Measurements from ENCODE around the gene NNMT.

NNMT gene

DNA sequence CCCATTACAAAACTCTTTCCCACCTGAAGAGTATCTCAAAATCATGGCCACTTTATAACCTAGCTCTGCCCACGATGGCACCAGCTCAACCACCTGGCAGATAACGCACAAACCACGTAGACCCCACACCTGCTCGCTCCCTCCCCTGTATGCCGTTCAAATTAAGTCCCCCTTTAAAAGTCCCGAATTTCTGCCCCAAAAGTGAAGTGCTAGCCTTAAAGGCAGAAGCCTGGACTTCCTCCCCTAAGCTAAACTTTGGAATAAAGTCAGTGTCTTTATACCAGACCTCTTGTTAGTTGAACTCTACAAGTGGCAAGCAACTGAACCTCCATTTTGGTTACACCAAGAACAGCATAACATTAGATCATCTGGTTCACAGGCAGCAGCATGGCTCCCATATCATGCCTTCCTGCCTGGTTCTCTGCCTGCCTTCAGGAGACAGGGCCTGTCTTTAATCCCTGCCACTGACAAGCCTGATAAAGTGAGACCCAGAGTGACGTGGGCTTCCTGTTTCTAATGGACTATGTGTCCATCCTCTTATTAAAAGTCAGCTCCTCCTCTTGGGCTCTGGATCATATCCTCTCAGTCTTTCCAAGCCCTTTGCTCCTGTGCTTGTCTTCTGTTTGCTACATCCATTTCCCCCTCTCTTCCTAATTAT lies 32.6 kb upstream of the NNMT start:
- DNase-seq, result no peak

DNA sequence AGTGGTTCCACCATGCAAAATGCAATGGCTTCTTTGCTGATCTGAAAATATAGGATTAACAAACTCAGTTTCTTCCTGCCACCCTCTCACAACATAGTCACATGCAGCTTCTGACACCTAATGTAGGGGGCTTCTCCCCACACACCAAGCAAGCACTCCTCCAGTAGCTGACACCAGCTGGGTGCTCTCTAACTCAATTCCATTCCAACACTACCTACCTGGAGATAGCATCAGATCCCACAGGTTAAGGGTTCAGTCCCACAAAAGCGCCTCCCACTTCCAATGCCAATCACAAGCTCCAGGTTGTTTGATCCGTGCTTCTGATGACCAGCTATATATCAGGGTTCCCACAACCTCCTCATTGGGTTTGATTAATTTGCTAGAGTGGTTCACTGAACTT lies 31.8 kb upstream of the NNMT start:
- DNase-seq, result no peak

DNA sequence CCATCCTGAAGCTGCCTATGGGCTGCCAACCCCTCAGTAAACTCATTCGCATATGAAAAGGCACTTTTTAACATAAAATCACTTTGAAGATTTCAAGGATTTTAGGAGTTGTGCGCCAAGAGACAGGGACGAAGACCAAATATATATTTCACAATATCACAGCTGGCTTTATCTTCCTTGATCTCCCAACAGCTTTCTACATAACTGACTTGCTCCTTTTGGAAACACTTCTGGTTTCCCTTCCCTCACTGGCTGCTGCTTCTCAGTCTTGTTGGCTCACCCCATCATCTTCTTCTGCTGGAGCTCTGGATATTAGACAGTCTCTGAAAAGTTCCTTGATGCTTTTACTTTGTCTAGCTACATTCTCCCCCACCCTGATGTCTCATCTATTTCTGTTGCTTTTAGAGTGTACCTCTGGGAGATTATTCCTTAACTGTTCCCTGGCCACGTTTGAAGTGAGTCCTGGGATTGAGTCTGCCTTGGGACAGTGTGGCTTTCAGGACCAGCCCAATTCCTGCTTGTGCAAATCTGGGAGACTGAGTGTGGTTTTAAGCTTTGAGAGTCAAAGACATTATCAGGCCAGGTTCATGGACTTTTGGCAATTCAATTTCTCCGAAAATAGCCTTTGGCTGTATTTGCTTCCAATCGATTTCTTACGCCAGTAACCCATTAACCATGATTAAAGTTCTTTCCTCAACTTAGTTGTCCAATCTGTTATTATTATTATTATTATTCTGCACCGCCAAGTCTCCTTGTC lies 30.9 kb upstream of the NNMT start:
- DNase-seq, result no peak

DNA sequence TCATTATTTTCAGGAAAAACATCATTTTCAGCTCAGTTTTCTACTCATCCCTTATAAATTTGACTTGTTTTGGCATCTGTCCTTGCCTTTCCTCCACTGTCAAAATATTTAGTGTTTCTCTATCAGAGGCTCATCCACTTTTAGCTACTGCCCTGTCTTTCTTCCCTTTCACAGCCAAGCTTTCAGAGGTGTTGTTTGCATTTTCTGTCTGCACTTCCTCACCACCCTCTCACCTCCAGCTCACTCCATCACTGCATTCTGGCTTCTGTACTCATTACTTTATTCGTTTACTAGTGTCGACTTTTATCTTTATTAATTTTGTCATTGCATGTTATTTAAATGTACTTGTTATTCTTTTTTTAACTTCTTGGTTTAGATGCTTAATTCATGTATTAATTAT lies 26.7 kb upstream of the NNMT start:
- DNase-seq, result no peak

DNA sequence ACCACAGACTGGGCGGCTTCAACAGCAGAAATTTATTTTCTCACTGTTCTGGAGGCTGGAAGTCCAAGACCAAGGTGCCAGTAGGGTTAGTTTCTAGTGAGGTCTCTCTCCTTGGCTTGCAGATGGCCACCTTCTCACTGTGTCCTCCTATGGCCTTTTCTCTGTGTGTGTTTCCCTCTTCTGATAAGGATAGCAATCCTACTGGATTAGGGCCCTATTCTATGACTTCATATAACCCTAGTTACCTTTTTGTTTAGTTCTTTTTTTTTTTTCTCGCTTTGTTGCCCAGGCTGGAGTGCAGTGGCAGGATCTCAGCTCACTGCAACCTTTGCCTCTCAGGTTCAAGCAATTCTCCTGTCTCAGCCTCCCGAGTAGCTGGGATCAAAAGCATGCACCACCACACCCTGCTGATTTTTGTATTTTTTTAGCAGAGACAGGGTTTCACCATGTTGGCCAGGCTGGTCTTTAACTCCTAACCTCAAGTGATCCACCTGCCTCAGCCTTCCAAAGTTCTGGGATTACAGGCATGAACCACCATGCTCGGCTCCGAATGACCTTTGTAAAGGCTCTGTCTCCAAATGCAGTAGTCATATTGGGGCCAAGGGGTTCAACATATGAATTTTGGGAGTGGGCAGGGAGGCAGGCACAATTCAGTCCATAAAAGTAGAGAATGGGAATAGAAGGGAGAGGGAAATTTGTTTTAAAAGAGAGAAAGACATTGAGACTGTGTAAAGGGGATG lies 25.5 kb upstream of the NNMT start:
- DNase-seq, result no peak

DNA sequence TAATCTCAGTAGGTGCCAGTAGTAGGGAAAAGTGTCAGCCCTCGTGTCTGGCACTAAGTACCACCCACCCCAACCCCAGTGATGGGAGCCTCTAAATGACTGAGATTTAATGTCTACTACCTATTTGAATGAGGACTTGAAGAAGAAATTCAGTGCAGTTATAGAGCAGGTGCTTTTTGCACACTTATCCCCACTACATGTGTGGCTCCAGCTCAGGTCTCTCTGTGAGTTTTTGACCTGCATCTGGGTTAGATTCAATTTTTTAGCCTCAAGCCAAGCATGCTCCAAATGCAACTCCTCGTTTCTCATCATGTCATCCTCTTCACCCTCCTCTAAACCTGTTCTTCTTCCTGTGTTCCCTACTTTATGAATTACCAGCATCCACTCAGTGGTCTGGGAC lies 24.9 kb upstream of the NNMT start:
- no peak for DNase-seq

DNA sequence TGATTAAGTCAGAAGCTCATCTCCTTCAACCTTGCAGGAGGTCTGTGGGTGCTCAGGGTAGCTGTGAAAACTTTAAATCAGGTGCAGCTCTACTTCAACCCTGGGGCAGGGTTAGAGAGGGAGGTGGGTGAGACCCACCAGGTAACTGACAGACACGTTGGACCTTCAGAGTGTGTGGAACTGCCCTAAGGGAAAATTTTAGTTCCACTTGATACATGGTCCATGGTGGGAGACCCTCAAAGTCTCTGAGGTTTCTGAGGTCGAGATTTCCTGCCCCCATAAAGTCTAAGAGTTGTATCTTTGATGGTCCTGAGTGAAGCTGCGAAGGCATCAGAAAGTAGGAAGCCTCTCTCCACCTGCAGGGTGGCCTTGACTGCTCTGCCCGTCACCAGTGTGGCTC lies 23.9 kb upstream of the NNMT start:
- no peak for DNase-seq

DNA sequence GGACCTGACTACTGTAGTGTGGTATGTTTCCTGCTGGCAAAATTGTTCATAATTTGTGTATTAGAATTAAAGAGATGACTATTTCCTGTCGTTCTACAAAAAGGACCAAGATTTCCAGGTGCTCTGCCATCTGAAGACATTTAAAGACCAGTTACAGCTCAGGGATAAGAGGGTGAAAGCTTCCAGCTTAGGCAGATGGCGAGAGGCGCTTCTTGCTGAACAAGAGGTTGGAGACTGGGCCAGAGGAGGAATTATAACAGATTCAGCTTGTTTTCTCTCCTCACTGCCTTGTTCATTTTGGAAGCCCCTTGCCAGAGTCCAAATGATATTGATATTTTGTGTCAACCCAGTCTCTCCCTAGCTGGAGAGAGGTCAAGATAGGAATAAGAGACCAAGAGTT lies 23.1 kb upstream of the NNMT start:
- DNase-seq, result no peak

DNA sequence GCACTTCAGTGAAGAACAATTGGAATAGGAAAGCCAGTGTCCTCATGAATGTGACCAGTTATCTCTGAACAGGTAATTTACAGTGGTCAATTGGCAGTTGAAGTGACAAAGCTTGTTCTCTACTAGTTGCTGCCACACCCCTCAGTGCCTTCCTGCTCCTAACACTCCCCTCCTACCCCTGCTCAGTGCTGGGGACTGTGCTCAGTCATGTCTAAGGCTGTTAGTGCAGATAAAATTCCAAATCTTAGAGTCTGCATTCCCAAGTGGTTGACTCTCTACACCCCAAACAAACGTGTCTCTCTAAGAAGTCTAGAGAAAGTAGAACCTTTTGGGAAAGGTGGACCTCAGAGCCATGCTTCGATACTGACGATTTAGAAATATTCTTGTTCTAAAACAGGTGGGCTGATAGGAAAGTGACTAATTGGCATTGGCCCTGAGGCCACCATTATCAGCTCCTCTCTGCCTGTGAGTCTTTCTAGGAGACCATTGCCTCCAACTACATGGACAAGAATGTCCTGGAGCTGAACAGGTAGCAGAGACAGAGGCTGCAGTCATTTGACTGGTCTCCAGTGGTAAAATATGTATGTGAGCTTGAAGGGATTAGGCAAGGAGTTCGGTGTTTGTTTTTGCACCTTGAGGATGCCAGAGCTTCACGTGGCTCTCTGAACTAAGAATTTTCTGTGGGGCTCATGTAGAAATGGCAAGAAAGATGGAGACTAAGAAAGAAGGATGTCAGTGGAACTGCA lies 22.1 kb upstream of the NNMT start:
- DNase-seq, result no peak

DNA sequence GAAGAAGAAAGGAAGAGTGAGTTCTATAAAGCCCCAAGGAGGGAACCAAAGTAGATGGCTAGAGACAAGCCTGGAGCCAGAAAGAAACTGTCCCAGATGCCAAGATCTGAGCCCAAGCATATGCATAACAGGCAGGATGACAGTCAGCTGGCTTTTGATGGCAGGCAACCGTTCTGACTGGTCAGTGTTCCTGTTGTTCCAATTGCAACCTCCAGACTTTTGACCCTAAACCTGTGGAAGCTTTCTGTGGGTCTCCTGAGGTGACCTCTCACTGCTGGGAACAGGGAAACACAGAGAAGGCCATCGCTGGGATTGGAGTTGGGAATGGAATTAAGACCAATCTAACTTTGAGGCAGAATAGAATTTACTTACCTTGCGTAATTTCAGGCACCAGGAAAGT lies 21.6 kb upstream of the NNMT start:
- DNase-seq, result no peak

DNA sequence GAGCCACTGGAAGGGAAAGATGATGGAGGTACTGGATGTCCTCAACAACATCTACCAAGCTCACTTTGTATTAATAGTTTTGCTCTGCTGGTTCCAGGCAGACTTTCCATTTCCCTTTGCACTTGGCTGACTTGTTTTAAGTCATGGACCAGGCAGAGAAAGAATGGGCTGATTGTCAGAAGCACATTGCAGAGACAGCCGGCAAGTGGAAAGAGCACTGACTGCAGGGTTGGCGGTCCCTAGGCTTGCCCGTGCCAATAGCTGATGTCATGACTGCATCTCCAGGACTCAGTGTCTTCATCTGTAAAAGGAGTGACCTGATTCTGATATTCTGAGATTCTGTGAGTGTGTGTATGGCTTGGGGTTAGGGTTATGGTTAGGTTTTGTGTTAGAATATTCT lies 20.9 kb upstream of the NNMT start:
- no peak for DNase-seq

DNA sequence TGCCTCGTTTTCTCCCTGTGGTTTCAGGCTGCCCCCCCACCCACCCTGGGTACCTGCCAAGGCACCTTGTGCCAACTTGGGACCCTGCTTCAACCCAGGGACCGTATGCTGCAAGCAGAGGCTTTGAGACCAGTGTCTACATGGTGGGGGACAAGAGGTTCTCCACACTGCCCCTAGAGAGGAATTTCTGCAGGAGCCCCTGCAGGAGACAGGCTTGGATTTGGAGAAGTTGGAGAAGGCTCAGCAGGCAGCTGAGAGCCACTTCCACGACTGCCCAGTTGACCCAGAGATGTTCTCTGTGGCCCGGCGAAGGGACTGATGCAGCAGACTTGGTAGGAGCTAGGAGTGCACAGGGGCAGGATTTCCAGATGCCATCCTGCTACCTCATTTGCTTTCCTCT lies 20.1 kb upstream of the NNMT start:
- DNase-seq, result no peak

DNA sequence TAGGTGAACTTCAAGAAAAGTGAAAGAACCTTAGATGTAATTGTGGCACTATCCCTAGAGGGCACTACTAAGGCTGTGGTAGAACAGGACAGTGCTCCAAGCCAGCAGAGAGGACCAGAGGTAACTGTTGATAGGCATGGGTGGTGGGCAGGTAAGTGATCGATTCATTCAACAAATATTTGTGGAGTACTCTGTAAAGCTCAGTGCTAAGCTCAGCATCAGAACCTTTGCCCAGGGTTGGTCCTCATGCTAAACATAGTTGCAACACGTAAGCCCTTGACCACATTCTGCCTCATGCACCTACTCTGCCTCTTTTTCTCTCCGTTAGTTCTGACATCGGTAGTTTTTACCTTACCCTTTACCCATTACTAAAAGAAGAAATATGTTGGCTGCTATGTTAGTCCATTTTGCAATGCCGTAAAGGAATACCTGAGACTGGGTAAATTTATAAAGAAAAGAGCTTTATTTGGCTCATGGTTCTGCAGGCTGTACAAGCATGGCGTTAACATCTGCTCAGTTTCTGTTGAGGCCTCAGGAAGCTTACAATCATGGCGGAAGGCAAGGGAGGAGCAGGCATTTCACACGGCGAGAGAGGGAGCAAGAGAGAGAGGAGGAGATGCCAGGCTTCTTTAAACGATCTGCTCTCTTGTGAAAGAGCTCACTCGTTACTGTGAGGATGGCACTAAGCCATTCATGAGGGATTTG lies 18.4 kb upstream of the NNMT start:
- DNase-seq, result no peak

DNA sequence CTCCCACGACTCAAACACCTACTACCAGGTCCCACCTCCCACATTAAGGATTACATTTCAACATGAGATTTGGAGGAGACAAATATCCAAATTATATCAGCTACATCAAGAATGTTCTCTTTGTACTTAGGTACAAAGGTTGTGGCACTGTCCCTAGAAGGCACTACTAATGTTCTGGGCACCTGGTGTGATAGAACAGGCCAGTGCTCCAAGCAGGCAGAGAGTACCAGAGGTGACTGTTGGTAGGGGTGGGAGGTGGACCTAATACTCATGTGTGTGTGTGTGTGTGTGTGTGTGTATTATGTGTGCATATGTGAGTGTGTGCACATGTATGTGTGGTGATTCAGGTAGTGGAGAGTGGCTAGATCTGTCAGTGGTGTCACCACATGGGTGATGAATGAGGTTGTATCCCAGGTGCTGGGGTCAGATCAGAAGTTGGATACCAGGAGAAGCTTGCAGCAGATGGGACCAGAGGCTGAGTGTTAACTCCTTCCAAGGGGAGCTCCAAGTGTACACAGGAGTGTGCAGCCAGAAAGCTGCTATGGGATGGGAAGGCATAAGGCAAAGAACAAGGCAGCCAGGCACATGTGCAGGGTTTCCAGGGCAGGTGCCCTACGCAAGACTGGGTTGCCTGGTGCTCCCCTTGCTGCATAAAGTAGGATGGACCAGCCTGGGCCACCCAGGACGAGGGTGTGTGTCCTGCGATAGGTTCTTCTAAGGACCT lies 17.7 kb upstream of the NNMT start:
- no peak for DNase-seq

DNA sequence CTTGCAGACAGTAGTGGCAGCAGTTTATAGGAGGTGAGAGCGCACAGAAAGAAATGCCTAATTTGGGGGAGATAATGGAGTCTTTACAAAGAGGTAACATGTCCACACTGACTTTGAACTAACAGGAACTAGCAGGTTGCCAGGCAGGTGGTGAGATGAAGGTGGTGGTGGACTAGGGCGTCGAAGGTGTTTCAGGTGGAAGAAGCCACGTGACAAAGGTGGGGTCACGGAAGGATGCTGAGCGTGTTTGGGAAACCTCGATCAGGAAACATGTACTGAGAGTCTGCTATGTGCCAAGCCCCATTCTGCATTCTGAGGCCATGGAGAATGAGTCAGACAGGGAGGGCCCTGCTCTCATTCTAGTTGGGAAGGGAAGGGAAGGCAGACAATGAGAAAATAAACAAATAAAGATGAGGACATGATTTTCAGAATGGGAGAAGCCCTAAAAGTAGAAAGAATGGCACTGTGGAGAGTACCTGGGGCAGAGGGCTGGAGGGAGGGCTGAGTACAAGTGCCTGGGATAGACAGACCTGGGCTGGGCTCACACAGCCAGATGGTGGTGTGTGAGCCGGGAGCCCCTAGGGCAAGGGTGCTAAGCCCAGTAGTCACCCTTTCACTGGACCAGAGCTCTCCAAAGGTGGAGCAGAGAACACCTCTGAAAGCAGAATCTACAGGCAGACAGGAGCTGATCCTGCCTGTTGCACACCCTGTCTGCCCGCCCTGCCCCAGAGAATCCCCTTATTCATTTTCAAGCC lies 16.2 kb upstream of the NNMT start:
- DNase-seq, result no peak

DNA sequence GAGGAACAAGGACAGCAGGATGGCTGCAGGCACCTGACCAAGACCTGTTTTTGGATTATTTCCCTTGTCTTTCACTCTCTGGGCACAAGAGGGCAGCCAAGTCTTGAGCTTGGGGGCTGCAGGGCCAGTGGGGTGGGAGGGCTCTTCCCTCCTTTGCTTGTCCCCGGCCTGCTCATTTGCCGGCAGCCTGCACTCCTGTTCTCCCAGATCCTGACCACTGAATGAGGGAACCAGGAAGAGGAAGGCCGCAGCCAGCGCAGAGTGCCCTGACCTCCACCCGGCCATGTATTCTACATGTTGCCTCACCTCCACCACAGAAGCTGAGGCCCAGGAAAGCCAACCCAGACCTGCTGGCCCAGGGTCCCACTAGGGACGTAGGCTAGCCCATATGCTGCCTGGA lies 15.5 kb upstream of the NNMT start:
- no peak for DNase-seq

DNA sequence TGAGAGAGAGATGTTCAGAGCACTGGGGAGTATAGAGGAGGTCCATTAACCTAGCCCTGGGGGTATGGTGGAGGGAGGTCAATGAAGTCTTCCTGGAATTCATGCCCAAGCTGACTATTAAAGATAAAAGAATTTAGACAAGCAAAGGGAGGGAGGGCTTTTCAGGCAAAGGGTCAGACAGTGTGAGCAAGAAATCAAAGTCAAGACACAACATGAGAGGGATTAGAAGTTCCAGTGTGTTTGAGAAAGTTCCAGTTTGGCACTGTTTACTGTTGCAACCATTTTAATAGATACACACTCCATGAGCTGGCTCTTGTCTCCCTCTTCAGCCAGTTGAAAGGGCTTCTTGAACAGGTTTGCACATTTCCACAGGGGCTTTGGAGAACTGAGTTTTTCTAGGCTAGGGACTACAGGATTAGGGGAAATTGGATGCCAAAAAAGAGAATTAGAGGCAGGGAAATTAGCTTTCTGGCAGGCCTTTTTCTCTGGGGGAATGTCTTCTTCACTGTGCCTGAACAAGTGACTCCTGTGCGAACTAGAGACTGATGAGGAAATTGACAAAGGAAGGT lies 14.7 kb upstream of the NNMT start:
- no peak for DNase-seq

DNA sequence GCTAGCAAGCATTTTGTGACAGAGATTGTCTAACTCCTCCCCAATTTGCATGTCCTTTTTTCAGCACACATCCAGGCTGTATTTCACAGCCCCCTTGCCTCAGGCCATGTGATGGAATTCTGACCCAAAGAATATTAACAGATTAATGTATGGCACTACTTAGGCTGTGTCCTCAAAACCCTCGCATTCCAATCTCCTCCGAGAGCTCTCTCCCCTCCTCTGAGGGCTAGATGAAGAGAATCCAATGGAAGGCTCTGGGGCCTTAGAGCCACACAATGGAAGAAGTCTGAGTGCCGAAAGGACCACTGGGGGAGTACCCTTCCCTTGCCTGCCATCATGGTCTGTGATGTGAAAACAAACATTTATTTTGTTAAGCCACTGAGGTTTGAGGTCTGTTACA lies 13.7 kb upstream of the NNMT start:
- DNase-seq, result no peak

DNA sequence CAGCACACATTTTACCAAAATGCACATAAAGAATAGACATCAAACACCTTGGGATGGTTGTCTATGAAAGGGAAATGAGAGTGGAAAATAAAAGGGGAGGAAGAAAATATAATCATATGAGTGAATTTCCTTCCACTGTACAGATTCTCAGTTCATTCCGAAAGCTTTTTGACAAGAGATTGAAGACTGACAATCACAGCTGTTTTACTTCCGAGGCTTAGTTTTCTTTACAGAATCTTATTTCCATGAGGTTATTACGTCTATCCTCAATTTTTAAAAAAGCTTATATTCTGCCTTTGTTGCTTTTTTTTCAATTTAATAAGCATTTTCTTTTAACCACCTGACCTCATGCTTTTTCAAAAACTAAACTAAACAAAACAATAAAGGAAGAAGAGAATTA lies 12.8 kb upstream of the NNMT start:
- no peak for DNase-seq

DNA sequence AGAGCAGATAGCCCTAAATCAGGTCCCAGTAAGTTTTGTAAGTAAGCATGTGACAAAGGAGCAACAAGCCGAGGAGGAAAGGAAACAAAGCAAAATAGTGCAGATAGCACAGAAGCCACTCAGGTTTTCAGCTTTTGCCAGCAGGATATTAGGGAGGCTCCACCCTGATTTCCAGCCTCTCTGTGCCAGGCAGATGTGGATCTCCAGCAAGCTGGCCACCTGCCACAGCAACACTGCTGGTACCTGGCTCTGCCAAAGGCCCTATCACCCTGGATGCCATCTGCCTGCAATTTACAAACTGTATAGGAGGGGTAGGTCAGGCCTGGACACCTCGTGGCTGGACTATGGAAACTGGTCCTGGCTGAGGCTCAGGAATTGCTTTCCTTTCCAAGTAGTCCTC lies 12.2 kb upstream of the NNMT start:
- DNase-seq, result no peak

DNA sequence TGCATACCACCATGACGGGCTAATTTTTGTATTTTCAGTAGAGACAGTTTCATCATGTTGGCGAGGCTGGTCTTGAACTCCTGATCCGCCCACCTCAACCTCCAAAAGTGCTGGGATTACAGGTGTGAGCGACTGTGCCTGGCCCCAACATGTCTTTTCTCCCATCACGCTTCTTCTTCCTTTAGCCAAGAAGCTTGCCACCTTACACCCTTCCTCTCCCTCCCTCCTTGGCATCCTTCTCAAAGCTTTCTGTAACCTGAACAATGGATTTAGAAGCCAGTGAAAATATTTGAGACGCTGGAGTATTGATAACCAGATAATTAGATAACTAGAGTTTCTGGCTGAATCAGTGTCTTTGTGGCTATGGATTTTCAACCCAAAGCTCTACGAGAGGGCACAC lies 11.3 kb upstream of the NNMT start:
- DNase-seq, result no peak
